ENCODE measurements around the gene ANXA4.

- TF ChIP-seq CTCF (IDR thresholded peaks at IDR 0.05; ENCODE audit: insufficient read depth, low read length), result no peak
- TF ChIP-seq GABPA (IDR thresholded peaks at IDR 0.05; ENCODE audit: low read depth), result no peak
- no peak; the same call in 1 of the 2 replicates for TF ChIP-seq POLR2AphosphoS5 (IDR thresholded peaks at IDR 0.05; ENCODE audit: low read depth)
- TF ChIP-seq REST (IDR thresholded peaks at IDR 0.05; ENCODE audit: insufficient replicate concordance, low read depth), result peak; percentile 44
Measured at GRCh38 chr2:69741229-69741574, 732 bp upstream of the ANXA4 start.
